HEK293T (cell line): Measurements from ENCODE around the gene MYL1.

ENCODE experiments used
- ARNT ChIP-seq: fragments of 450-650 bp; IDR thresholded peaks from 2 replicates; pipeline ENCODE4 v1.6.1; 2017; ENCODE audit warnings: mild to moderate bottlenecking
- BHLHE40 ChIP-seq: fragments of 450-650 bp; IDR thresholded peaks from 2 replicates; pipeline ENCODE4 v1.6.1; 2016; ENCODE audit warnings: mild to moderate bottlenecking, moderate library complexity, borderline replicate concordance
- ELF4 ChIP-seq: fragments of 450-650 bp; IDR thresholded peaks from 2 replicates; pipeline ENCODE4 v1.6.1; 2017; ENCODE audit warnings: antibody characterized with exemption
- FOXA1 ChIP-seq: fragments of 450-650 bp; IDR thresholded peaks from 2 replicates; pipeline ENCODE4 v1.6.1; 2016; ENCODE audit warnings: mild to moderate bottlenecking
- FOXK2 ChIP-seq: fragments of 450-650 bp; IDR thresholded peaks from 2 replicates; pipeline ENCODE4 v1.6.1; 2016; ENCODE audit warnings: mild to moderate bottlenecking
- FOXM1 ChIP-seq: fragments of 450-650 bp; IDR thresholded peaks from 2 replicates; pipeline ENCODE4 v1.6.1; 2017; ENCODE audit warnings: mild to moderate bottlenecking, borderline replicate concordance
- LEF1 ChIP-seq: fragments of 450-650 bp; IDR thresholded peaks from 2 replicates; pipeline ENCODE4 v1.6.1; 2017; ENCODE audit warnings: mild to moderate bottlenecking, borderline replicate concordance
- NFRKB ChIP-seq: fragments of 450-650 bp; IDR thresholded peaks from 2 replicates; pipeline ENCODE4 v1.6.1; 2016; ENCODE audit warnings: mild to moderate bottlenecking, moderate library complexity
- SP1 ChIP-seq: fragments of 450-650 bp; IDR thresholded peaks from 2 replicates; pipeline ENCODE4 v1.6.1; 2017
- SUZ12 ChIP-seq: fragments of 450-650 bp; IDR thresholded peaks from 2 replicates; pipeline ENCODE4 v1.6.1; 2016; ENCODE audit warnings: mild to moderate bottlenecking
- ZNF384 ChIP-seq: fragments of 450-650 bp; IDR thresholded peaks from 2 replicates; pipeline ENCODE4 v1.6.1; 2016

DNA sequence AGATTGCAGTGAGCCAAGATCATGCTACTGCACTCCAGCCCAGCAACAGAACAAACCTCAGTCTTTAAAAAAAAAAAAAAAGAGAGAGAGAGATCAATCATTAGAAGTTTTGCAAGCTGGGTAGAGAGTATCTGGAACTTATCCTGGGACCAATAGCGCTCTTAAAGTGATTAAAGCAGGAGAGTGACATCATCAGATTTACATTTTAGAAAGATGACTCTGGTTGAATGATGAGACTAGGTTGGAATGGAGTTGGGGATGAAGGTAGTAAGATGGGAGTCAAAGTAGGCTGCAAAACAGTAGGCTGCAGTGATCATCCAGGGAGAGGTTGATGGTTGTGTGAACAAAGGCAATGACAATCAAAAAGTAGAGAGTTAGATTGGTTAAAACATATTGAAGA lies 37.8 kb downstream of the MYL1 start:
- TF ChIP-seq FOXM1, result no peak
- no peak for TF ChIP-seq BHLHE40
- TF ChIP-seq LEF1, result no peak
- no peak for TF ChIP-seq NFRKB
- no peak for TF ChIP-seq ARNT
- no peak for TF ChIP-seq SP1
- TF ChIP-seq FOXA1, result no peak
- TF ChIP-seq FOXK2, result no peak
- TF ChIP-seq ELF4, result no peak
- TF ChIP-seq ZNF384, result no peak
- TF ChIP-seq SUZ12, result no peak
